Heart left ventricle (tissue), 16 donors: ENCODE data around the gene COL15A1. TPM values are rescaled to one million over a fixed set of nuclear protein-coding genes. Genes with fewer than 3 reads are reported as not detected.

ENCODE experiments used
- ATAC-seq, 4 donors: fragments of 200-7000 bp; cut with Tn5 transposase; one replicate each; pipeline ENCODE4 v1.9.1; 2020 to 2022; ENCODE audit warnings: moderate library complexity in 4 of 4, mild to moderate bottlenecking in 3 of 4, moderate number of reproducible peaks in 1 of 4
- DNase-seq, 5 donors: peaks; one replicate each; pipeline ENCODE4 v3.0.0-alpha.2; 2020
- H3K27ac ChIP-seq, 12 donors: fragments of 200-600 bp; sonication (generic) in 4 of 12; one replicate each; pipeline versions ENCODE4 v1.5.0 to v1.8.0; 2016 to 2022; ENCODE audit warnings: mild to moderate bottlenecking in 2 of 12
- H3K27me3 ChIP-seq, 9 donors: fragments of 200-600 bp; sonication (generic) in 2 of 9; one replicate each; pipeline versions ENCODE4 v1.5.1 to v1.8.0; 2016 to 2022; ENCODE audit warnings: mild to moderate bottlenecking in 3 of 9
- H3K36me3 ChIP-seq, 9 donors: fragments of 200-600 bp; sonication (generic) in 2 of 9; one replicate each; pipeline versions ENCODE4 v1.5.0 to v1.8.0; 2018 to 2022; ENCODE audit warnings: mild to moderate bottlenecking in 2 of 9
- H3K4me1 ChIP-seq, 12 donors: fragments of 200-600 bp; sonication (generic) in 4 of 12; one replicate each; pipeline versions ENCODE4 v1.5.0 to v1.8.0; 2016 to 2022; ENCODE audit warnings: mild to moderate bottlenecking in 3 of 12
- H3K4me3 ChIP-seq, 12 donors: fragments of 200-600 bp; sonication (generic) in 4 of 12; one replicate each; pipeline versions ENCODE4 v1.5.0 to v1.8.0; 2017 to 2022; ENCODE audit warnings: mild to moderate bottlenecking in 9 of 12, moderate library complexity in 4 of 12
- H3K9me3 ChIP-seq, 12 donors: fragments of 200-600 bp; sonication (generic) in 4 of 12; one replicate each; pipeline versions ENCODE4 v1.5.0 to v1.8.0; 2016 to 2022; ENCODE audit warnings: mild to moderate bottlenecking in 1 of 12
- POLR2A ChIP-seq, 2 donors: fragments of 450-650 bp; IDR thresholded peaks; one replicate each; pipeline ENCODE4 v1.6.1; 2017; ENCODE audit warnings: antibody characterized with exemption in 2 of 2, mild to moderate bottlenecking in 2 of 2, moderate library complexity in 2 of 2
- WGBS, 4 donors: extraction: QIAGEN DNeasy Blood & Tissue Kit in 2 of 4; methylation state at CpG; one replicate each; pipeline versions ENCODE4 v1.1.5 to v1.1.7; 2013 to 2018; 5-methylcytosine and 5-hydroxymethylcytosine counted together
- intact Hi-C, 10 donors: fragments of 100-400 bp; cut with DNase I; formaldehyde crosslinking; loops; one replicate each; pipeline versions ENCODE4 v1.11.1 to v1.14.2; 2022
- polyA plus RNA-seq, 2 donors: library from polyadenylated mRNA; stranded (reverse); fragments of 200-250 nt; gene quantifications; one replicate each; pipeline ENCODE4 v1.2.3, GENCODE V29; 2013
- total RNA-seq, 9 donors: library from RNA; depleted of rRNA in 2 of 9; stranded (reverse); fragments of >200 nt in 2 of 9; fragmentation: NEBNext Ultra II Directional in 3 of 9; extraction: Animal tissue kit (Norgen Biotek cat#: 25700) in 3 of 9; gene quantifications; one replicate each; pipeline versions ENCODE4 v1.1.0 to v1.2.4, GENCODE V29; 2016 to 2023
- TF ChIP-seq, protein P1 (sequence below), 12 donors: fragments of 200-600 bp; sonication (generic) in 4 of 12; IDR thresholded peaks; one replicate each; pipeline versions ENCODE4 v1.5.0 to v1.8.0; 2018 to 2022; ENCODE audit warnings: antibody characterized with exemption in 12 of 12, mild to moderate bottlenecking in 5 of 12
- donor health status: ischemic (EF 13 %, LVEDD 7.1; RV severe dilation, severe dysfunction).
- donor health status: healthy with polysubstance abuse.
- donor health status: DM: no; HTN: yes; CAD: no.
- donor health status: DM: no; HTN: no; CAD: no.
- donor health status: ischemic (EF 25% LVEDD 6.9; RV normal size, moderate dysfunction).
- donor health status: ischemic (EF 25% LVEDD 5.7; RV mildly dilated, moderate dysfunction).
- donor health status: healthy.
- donor health status: DM: yes; HTN: yes; CAD: no.
- donor health status: ischemic (EF 35%, LVEDD 5.7; RV mildly dilated, moderate dysfunction).
- donor health status: nonischemic (EF 11% LVEDD 7.7; RV severe dilation, severe dysfunction).
- donor health status: DM: yes; HTN: yes; CAD: no.
- donor health status: PGD.
- donor health status: ischemic (EF 29% LVEDD 5.4; RV normal size, mild dysfunction).
- donor health status: nonischemic (EF 23%, LVEDD 6.1; RV moderate dilation, normal function).

Gene COL15A1
- total and polyA plus RNA-seq, 11 donors = 12.4 to 81.0 (median 38.8) TPM

DNA sequence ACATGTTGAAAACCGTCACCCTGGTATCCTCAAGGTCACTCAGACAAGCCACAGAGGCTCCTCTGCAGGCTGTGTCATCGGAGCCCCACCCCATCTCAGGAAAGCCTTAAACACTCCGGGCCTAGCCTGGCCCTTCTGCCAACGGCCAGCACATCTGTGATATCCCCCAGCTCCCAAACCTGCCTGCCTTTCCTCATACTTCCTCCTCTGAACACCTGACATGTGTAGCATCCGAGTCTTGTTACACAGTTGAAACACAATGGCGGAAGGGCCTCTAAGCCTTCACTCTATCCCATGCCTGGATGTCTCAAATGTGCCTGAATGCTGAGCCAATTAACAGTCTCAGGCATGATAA, 128.3 kb downstream of the COL15A1 start:
- WGBS, 4 donors = 46 to 72% (median 67%) methylated on average over 6 of the region's 6 CpGs
- H3K4me3 ChIP-seq = no peak overlapping the region
- peaks cover 0 to 54% (median 34%) of the 10 kb centered on the region in 12 donors for H3K4me1 ChIP-seq
- ATAC-seq (peak in 3 of 4 donors; percentile 7 to 33 (median 15)), DNase-seq (no peak)
- peaks cover 0 to 41% (median 2%) of the 10 kb centered on the region in 9 donors for H3K36me3 ChIP-seq
- no peaks in the 10 kb centered on the region for H3K27me3 ChIP-seq
- no peaks in the 10 kb centered on the region for H3K9me3 ChIP-seq
- H3K27ac ChIP-seq = peak overlapping the region in 9 of 12 donors; percentile 18 to 78 (median 67)
- intact Hi-C loops = no loop called here
- TF ChIP-seq, protein P1, sequence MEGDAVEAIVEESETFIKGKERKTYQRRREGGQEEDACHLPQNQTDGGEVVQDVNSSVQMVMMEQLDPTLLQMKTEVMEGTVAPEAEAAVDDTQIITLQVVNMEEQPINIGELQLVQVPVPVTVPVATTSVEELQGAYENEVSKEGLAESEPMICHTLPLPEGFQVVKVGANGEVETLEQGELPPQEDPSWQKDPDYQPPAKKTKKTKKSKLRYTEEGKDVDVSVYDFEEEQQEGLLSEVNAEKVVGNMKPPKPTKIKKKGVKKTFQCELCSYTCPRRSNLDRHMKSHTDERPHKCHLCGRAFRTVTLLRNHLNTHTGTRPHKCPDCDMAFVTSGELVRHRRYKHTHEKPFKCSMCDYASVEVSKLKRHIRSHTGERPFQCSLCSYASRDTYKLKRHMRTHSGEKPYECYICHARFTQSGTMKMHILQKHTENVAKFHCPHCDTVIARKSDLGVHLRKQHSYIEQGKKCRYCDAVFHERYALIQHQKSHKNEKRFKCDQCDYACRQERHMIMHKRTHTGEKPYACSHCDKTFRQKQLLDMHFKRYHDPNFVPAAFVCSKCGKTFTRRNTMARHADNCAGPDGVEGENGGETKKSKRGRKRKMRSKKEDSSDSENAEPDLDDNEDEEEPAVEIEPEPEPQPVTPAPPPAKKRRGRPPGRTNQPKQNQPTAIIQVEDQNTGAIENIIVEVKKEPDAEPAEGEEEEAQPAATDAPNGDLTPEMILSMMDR (IDR thresholded peaks at IDR 0.05) = no peak
- no peak for TF ChIP-seq POLR2A (IDR thresholded peaks at IDR 0.05)

DNA sequence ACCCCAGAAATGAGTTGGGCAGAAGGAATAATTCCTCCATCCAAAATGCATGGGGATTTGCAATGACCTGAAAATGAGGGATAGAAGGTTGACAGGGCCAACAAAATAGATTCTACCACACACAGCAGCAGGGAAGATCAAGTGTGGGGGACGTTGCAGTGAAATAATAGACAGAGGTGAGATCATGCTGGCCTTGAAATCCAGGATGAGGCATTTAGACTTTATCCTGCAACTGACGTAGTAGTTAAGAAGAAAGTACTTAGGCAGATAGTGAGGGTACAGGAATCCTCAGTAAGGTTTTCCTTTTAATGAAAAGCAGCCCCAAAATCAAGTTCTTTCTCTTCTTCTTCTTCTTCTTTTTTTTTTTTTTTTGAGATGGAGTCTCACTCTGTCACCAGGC, 129.6 kb downstream of the COL15A1 start:
- Histone ChIP-seq H3K4me3 (no peak overlapping the region), H3K36me3 (peaks cover 0 to 28% (median 0%) of the 10 kb centered on the region in 9 donors), H3K4me1 (peaks cover 0 to 61% (median 34%) of the 10 kb centered on the region in 12 donors), H3K9me3 (no peaks in the 10 kb centered on the region), H3K27me3 (no peaks in the 10 kb centered on the region), H3K27ac (no peak overlapping the region)
- intact Hi-C loops = no loop called here
- WGBS, 4 donors = 37 to 59% (median 45%) methylated on average over 2 of the region's 2 CpGs
- no peak for ATAC-seq
- TF ChIP-seq, protein P1 (IDR thresholded peaks at IDR 0.05) = no peak
- TF ChIP-seq POLR2A (IDR thresholded peaks at IDR 0.05) = no peak
- DNase-seq = no peak

DNA sequence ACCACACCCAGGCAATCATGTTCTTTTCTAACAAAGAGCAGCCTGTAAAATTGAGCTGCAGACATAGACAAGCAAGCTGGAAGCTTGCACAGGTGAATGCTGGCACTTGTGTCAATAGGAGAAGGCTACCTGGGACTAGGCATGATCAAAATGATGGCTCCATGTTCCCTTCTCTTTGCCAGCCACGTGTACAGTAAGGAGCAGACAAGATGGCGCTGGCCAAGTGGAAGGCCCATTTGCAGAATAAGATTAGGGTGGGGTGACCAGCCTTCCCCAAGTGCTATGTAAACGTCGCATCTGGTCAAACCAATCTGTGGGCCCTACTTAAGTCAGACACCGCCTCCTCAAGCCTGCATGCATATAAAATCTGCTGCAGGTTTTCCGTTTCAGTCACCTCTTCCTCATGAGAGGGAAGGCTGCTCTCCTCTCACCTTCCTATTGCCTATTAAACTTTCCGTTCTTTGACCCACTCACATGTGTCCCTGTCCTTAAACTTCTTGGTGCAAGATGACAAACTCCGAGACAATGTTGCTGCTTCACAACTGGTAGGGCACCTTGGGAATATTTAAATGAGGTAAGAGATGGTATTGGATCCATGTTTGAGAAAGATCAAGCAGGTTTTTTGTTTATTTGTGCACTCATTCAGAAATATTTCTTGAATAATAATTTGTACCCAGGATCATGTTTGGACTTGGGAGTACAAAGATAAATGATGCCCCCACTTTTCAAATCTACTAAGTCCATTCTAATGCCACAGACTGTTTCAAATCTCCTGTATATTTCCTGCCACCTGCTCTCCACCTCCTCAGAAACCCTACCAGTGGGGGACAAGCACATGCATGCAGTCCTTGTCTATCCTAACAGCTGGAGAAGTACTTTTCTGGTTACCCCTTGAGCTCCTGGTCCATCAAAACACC, 130.5 kb downstream of the COL15A1 start:
- Histone ChIP-seq H3K36me3 (peaks cover 0 to 19% (median 0%) of the 10 kb centered on the region in 9 donors), H3K27ac (no peak overlapping the region), H3K4me3 (no peak overlapping the region), H3K9me3 (no peaks in the 10 kb centered on the region), H3K4me1 (peaks cover 0 to 54% (median 30%) of the 10 kb centered on the region in 12 donors), H3K27me3 (no peaks in the 10 kb centered on the region)
- 87 to 94% (median 91%) methylated on average over 8 of the region's 8 CpGs for WGBS, 4 donors
- DNase-seq (no peak), ATAC-seq (no peak)
- intact Hi-C loops = no loop called here
- no peak for TF ChIP-seq POLR2A (IDR thresholded peaks at IDR 0.05)
- TF ChIP-seq, protein P1 (IDR thresholded peaks at IDR 0.05) = no peak

DNA sequence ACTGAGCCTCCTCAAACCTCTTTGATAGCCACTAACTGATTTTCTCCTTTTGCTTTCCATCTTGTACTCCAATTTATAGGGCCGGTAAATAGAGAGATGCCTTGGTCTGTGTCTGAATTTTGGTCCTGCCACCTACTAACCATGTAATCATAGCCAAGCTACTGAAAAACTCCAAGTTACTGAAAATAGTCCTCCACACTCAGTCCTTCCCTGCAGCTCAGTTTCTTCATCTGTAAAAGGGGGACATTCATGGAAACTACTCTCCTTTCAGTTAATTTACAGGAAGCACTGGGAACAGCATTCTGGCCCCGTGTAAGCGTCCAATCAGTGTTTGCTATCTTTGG, 131.2 kb downstream of the COL15A1 start:
- Histone ChIP-seq H3K4me1 (peaks cover 0 to 49% (median 26%) of the 10 kb centered on the region in 12 donors), H3K27ac (no peak overlapping the region), H3K9me3 (no peaks in the 10 kb centered on the region), H3K27me3 (no peaks in the 10 kb centered on the region), H3K36me3 (peaks cover 0 to 14% (median 0%) of the 10 kb centered on the region in 9 donors), H3K4me3 (no peak overlapping the region)
- ATAC-seq (no peak), DNase-seq (no peak)
- intact Hi-C loops = no loop called here
- WGBS, 4 donors = 58 to 62% (median 59%) methylated on average over 3 of the region's 3 CpGs
- TF ChIP-seq, protein P1 (IDR thresholded peaks at IDR 0.05) = no peak
- no peak for TF ChIP-seq POLR2A (IDR thresholded peaks at IDR 0.05)
